H1 (cell line): ENCODE data around the gene PGLYRP2. TPM values are rescaled to one million over a fixed set of nuclear protein-coding genes. Genes with fewer than 3 reads are reported as not detected.

Experiments used
- CTCF ChIA-PET: fragments of 300-600 bp; sonication (Branson Sonifier 250); formaldehyde crosslinking; loops from one replicate; lab custom pipeline; 2021; ENCODE audit not compliant: partially characterized antibody; lab: Charles Lee
- POLR2A ChIA-PET: fragments of 300-600 bp; sonication (Branson Sonifier 250); formaldehyde crosslinking; loops from one replicate; lab custom pipeline; 2021; ENCODE audit warnings: inconsistent platforms; ENCODE audit not compliant: partially characterized antibody; lab: Charles Lee
- DNase-seq, 2 experiments: peaks; one replicate each; pipeline versions ENCODE4 v3.0.0 to v3.0.0-alpha.2; 2010 to 2022; ENCODE audit warnings: low spot score in 2 of 2, low read depth in 1 of 2, mixed read lengths in 1 of 2
- FAIRE-seq: peaks from 2 replicates; lab custom pipeline; 2011; peaks lifted over from hg19 to GRCh38; lab: Jason Lieb, UNC
- H2AFZ ChIP-seq: 2 replicates; pipeline ENCODE4 v1.8.1; 2012; ENCODE audit warnings: low read length, inconsistent platforms
- H2AK5ac ChIP-seq: 2 replicates; pipeline ENCODE4 v1.6.1; 2013; ENCODE audit warnings: low read depth, low read length
- H2BK120ac ChIP-seq: replicated peaks from 2 replicates; pipeline ENCODE3; 2013; ENCODE audit warnings: low read depth, low read length, inconsistent platforms
- H2BK12ac ChIP-seq: 2 replicates; pipeline ENCODE4 v1.6.1; 2013; ENCODE audit warnings: low read depth, low read length
- H2BK15ac ChIP-seq: 2 replicates; pipeline ENCODE4 v1.6.1; 2013; ENCODE audit warnings: low read length
- H2BK20ac ChIP-seq: 2 replicates; pipeline ENCODE4 v1.6.1; 2013; ENCODE audit warnings: low read length
- H2BK5ac ChIP-seq: 2 replicates; pipeline ENCODE4 v1.6.1; 2013; ENCODE audit warnings: low read depth, low read length
- H3K14ac ChIP-seq: 2 replicates; pipeline ENCODE4 v1.6.1; 2013; ENCODE audit warnings: inconsistent platforms; ENCODE audit not compliant: insufficient read length
- H3K18ac ChIP-seq: 2 replicates; pipeline ENCODE4 v1.6.1; 2013; ENCODE audit warnings: low read length; ENCODE audit errors: extremely low read depth
- H3K23ac ChIP-seq: 2 replicates; pipeline ENCODE4 v1.6.1; 2013; ENCODE audit warnings: inconsistent platforms; ENCODE audit not compliant: insufficient read length
- H3K23me2 ChIP-seq: 2 replicates; pipeline ENCODE4 v1.6.1; 2013; ENCODE audit warnings: low read depth, low read length
- H3K27ac ChIP-seq: 2 replicates; pipeline ENCODE4 v1.6.1; 2011; ENCODE audit warnings: low read depth, low read length, inconsistent platforms
- H3K27me3 ChIP-seq, 4 experiments: replicated peaks in 1 of 4; 1 replicate in 1 of 4; 2 replicates in 3 of 4; pipeline versions ENCODE4 v1.6.1 to v1.8.1; 2011 to 2013; ENCODE audit warnings: low read length in 3 of 4, mild to moderate bottlenecking in 3 of 4, inconsistent platforms in 2 of 4, mixed read lengths in 2 of 4, moderate library complexity in 1 of 4; ENCODE audit not compliant: control insufficient read depth in 3 of 4, insufficient read depth in 3 of 4; ENCODE audit errors: extremely low read depth in 1 of 4
- H3K36me3 ChIP-seq, 4 experiments: 2 replicates each; pipeline versions ENCODE4 v1.6.1 to v1.8.1; 2011 to 2013; ENCODE audit warnings: mild to moderate bottlenecking in 4 of 4, low read length in 3 of 4, moderate library complexity in 2 of 4, control low read depth in 1 of 4, inconsistent platforms in 1 of 4; ENCODE audit not compliant: insufficient read depth in 4 of 4, control insufficient read depth in 2 of 4
- H3K4ac ChIP-seq: replicated peaks from 2 replicates; pipeline ENCODE3; 2013; ENCODE audit warnings: low read length, low read depth, mixed read lengths, inconsistent platforms; ENCODE audit not compliant: insufficient read length
- H3K4me1 ChIP-seq, 4 experiments: replicated peaks in 1 of 4; 1 replicate in 1 of 4; 2 replicates in 3 of 4; pipeline versions ENCODE4 v1.6.1 to v1.8.1; 2011 to 2013; ENCODE audit warnings: low read length in 3 of 4, inconsistent platforms in 2 of 4, mixed read lengths in 1 of 4; ENCODE audit not compliant: insufficient read depth in 4 of 4, control insufficient read depth in 3 of 4
- H3K4me2 ChIP-seq, 2 experiments: 2 replicates each; pipeline versions ENCODE4 v1.6.1 to v1.8.1; 2011 to 2013; ENCODE audit warnings: low read depth in 2 of 2, low read length in 2 of 2, control low read depth in 1 of 2, inconsistent platforms in 1 of 2, mild to moderate bottlenecking in 1 of 2; ENCODE audit not compliant: insufficient read depth in 1 of 2
- H3K4me3 ChIP-seq, 4 experiments: fragments of 200-600, 300-600 bp in 1 of 4; sonication (generic), shearing (Covaris generic), sonication (Bioruptor Twin) in 1 of 4; 2 replicates each; pipeline versions ENCODE4 v1.5.1 to v1.8.1; 2011 to 2016; ENCODE audit warnings: low read length in 4 of 4, low read depth in 3 of 4, control low read depth in 2 of 4, inconsistent platforms in 2 of 4, mild to moderate bottlenecking in 2 of 4, mixed read lengths in 1 of 4, moderate library complexity in 1 of 4; ENCODE audit not compliant: insufficient read depth in 2 of 4; ENCODE audit errors: extremely low read depth in 1 of 4
- H3K56ac ChIP-seq: replicated peaks from 2 replicates; pipeline ENCODE3; 2013; ENCODE audit warnings: low read depth, mild to moderate bottlenecking, mixed read lengths, low read length, inconsistent platforms; ENCODE audit not compliant: insufficient read length
- H3K79me1 ChIP-seq: 2 replicates; pipeline ENCODE4 v1.6.1; 2013; ENCODE audit warnings: low read depth, low read length, control low read depth
- H3K79me2 ChIP-seq, 2 experiments: 2 replicates each; pipeline versions ENCODE4 v1.6.1 to v1.8.1; 2012 to 2013; ENCODE audit warnings: low read length in 2 of 2, mild to moderate bottlenecking in 2 of 2, inconsistent platforms in 1 of 2; ENCODE audit not compliant: insufficient read depth in 2 of 2, control insufficient read depth in 1 of 2
- H3K9ac ChIP-seq, 4 experiments: replicated peaks in 1 of 4; 1 replicate in 1 of 4; 2 replicates in 3 of 4; pipeline versions ENCODE4 v1.6.1 to v1.8.1; 2011 to 2013; ENCODE audit warnings: low read depth in 3 of 4, low read length in 3 of 4, control low read depth in 2 of 4, mild to moderate bottlenecking in 2 of 4, moderate library complexity in 2 of 4, inconsistent platforms in 1 of 4; ENCODE audit errors: extremely low read depth in 1 of 4
- H3K9me3 ChIP-seq, 2 experiments: 2 replicates each; pipeline versions ENCODE4 v1.6.1 to v1.8.1; 2012 to 2013; ENCODE audit warnings: mild to moderate bottlenecking in 2 of 2, moderate library complexity in 2 of 2, control low read depth in 1 of 2, inconsistent platforms in 1 of 2, low read depth in 1 of 2, low read length in 1 of 2, mixed read lengths in 1 of 2; ENCODE audit not compliant: insufficient read depth in 2 of 2
- H4K20me1 ChIP-seq, 2 experiments: replicated peaks in 1 of 2; 2 replicates each; pipeline versions ENCODE3 to v1.8.1; 2011 to 2013; ENCODE audit warnings: inconsistent platforms in 2 of 2, low read length in 2 of 2, mild to moderate bottlenecking in 1 of 2; ENCODE audit not compliant: insufficient read depth in 2 of 2, control insufficient read depth in 1 of 2
- H4K5ac ChIP-seq: 2 replicates; pipeline ENCODE4 v1.6.1; 2013; ENCODE audit warnings: low read length, low read depth, mixed read lengths, inconsistent platforms; ENCODE audit not compliant: insufficient read length
- H4K8ac ChIP-seq: 2 replicates; pipeline ENCODE4 v1.8.0; 2013; ENCODE audit warnings: mild to moderate bottlenecking, moderate library complexity, low read length, inconsistent platforms; ENCODE audit not compliant: insufficient read depth; ENCODE audit errors: extremely low read depth
- H4K91ac ChIP-seq: replicated peaks from 2 replicates; pipeline ENCODE3; 2013; ENCODE audit warnings: low read length, mixed read lengths, inconsistent platforms; ENCODE audit not compliant: insufficient read length
- CTBP2 ChIP-seq: IDR thresholded peaks from 2 replicates; pipeline ENCODE4 v1.7.0; 2011; ENCODE audit warnings: borderline replicate concordance, mild to moderate bottlenecking, moderate library complexity, mixed read lengths, low read length; ENCODE audit not compliant: insufficient read depth, insufficient read length
- SP4 ChIP-seq: IDR thresholded peaks from 2 replicates; pipeline ENCODE4 v1.6.1; 2012; ENCODE audit warnings: low read length, inconsistent platforms
- SRF ChIP-seq: IDR thresholded peaks from 2 replicates; pipeline ENCODE4 v1.6.1; 2011; ENCODE audit warnings: mild to moderate bottlenecking, low read depth, low read length, moderate library complexity
- TBP ChIP-seq: IDR thresholded peaks from 2 replicates; pipeline ENCODE4 v1.6.1; 2011; ENCODE audit warnings: low read depth, low read length, improper control_type of control experiment
- WGBS, 2 experiments: shearing (Covaris generic) in 1 of 2; methylation state at CpG; one replicate each; pipeline versions ENCODE4 v1.1.6 to v1.1.7; 2013 to 2015; ENCODE audit warnings: low lambda C conversion rate in 2 of 2, mixed read lengths in 2 of 2, inconsistent platforms in 1 of 2, low coverage in 1 of 2, missing lambda C conversion rate in 1 of 2; ENCODE audit not compliant: insufficient replicate concordance in 2 of 2, insufficient coverage in 1 of 2, insufficient read length in 1 of 2; ENCODE audit errors: extremely low coverage in 1 of 2, missing lambda C conversion rate in 1 of 2; 5-methylcytosine and 5-hydroxymethylcytosine counted together
- polyA plus RNA-seq, 7 experiments: library from polyadenylated mRNA; depleted of rRNA in 3 of 7; stranded (reverse) in 5 of 7; unstranded in 2 of 7; fragments of >200 nt in 5 of 7; fragments of 200-250 nt in 2 of 7; gene quantifications; 1 replicate in 5 of 7; 2 replicates in 1 of 7; 4 replicates in 1 of 7; pipeline versions ENCODE4 v1.2.1 to v1.2.3, GENCODE V29; 2011 to 2013; ENCODE audit warnings: missing spikeins in 2 of 7, mixed read lengths in 2 of 7
- total RNA-seq: library from RNA; stranded (reverse); fragmentation: NEBNext Ultra II Directional; extraction: Animal tissue kit (Norgen Biotek cat#: 25700); gene quantifications from 2 replicates; pipeline ENCODE4 v1.2.1, GENCODE V29; 2021
- TF ChIP-seq, protein P1 (sequence below), 3 experiments: IDR thresholded peaks; 1 replicate in 2 of 3; 2 replicates in 1 of 3; pipeline versions ENCODE4 v1.5.1 to v1.6.1; 2011; ENCODE audit warnings: low read length in 3 of 3, mild to moderate bottlenecking in 3 of 3, inconsistent platforms in 2 of 3, low read depth in 1 of 3, moderate library complexity in 1 of 3; ENCODE audit not compliant: insufficient read depth in 1 of 3; ENCODE audit errors: control extremely low read depth in 1 of 3

The PGLYRP2 gene
- total and polyA plus RNA-seq, 2 of the 8 experiments (the other 6 are each of a cell fraction or from before 2014, with no cell fraction given), result not detected

DNA sequence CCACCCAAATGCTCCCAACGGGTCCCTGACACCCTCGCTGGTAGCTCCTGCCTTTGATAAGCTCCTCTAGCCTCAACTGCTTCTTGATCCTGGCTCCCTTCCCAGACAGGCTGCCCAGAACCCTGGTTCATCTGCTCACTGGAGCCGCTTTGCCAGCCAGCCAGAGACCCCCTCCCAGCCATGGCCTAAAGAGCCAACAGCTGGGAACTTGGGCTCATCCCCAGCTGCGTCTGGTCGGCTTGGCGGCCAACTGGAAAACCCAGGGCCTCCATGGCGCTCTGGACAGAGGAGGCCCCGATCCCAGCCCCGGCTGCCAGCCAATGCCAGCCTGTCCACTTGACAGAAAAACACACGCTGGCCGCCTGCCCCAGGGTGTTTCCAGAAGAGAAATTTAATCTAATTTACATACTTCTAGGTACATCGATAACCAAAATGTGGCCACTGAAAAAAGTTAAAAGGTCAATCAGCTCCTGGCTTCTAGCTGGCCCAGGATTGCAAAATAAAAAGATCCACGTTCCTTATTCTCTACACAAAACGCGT is 57.5 kb downstream of the PGLYRP2 start:
- H3K23me2 ChIP-seq, result peaks cover 4% of the 10 kb centered on the region; the same call in 1 of the 2 replicates
- no peak overlapping the region for H4K91ac ChIP-seq
- H2AK5ac ChIP-seq, result no peak overlapping the region
- H4K20me1 ChIP-seq, result peaks cover 2 to 10% of the 10 kb centered on the region in 2 experiments
- no peak overlapping the region for H2BK15ac ChIP-seq
- H3K23ac ChIP-seq, result no peak overlapping the region
- WGBS, 2 experiments, result 93% methylated on average over 15 of the region's 15 CpGs; no CpG with 5 or more reads in 1 of the 2 experiments
- no peak overlapping the region for H3K4ac ChIP-seq
- no peak overlapping the region for H2BK120ac ChIP-seq
- DNase-seq (no peak), FAIRE-seq (no peak)
- no peak overlapping the region for H3K18ac ChIP-seq
- no peak overlapping the region for H4K5ac ChIP-seq
- H3K9me3 ChIP-seq, result peaks cover 3 to 4% of the 10 kb centered on the region in 2 experiments; a peak in 1 of 4 replicates
- peaks cover 0 to 4% (median 3%) of the 10 kb centered on the region in 4 experiments; a peak in 5 of 7 replicates for H3K4me1 ChIP-seq
- no peak overlapping the region for H2AFZ ChIP-seq
- no peak overlapping the region; a peak in 1 of 7 replicates for H3K9ac ChIP-seq
- H2BK5ac ChIP-seq, result no peak overlapping the region
- no peak overlapping the region for H2BK12ac ChIP-seq
- TF ChIP-seq SP4 (no peak), CTBP2 (no peak), TBP (no peak), SRF (no peak)
- TF ChIP-seq, protein P1, sequence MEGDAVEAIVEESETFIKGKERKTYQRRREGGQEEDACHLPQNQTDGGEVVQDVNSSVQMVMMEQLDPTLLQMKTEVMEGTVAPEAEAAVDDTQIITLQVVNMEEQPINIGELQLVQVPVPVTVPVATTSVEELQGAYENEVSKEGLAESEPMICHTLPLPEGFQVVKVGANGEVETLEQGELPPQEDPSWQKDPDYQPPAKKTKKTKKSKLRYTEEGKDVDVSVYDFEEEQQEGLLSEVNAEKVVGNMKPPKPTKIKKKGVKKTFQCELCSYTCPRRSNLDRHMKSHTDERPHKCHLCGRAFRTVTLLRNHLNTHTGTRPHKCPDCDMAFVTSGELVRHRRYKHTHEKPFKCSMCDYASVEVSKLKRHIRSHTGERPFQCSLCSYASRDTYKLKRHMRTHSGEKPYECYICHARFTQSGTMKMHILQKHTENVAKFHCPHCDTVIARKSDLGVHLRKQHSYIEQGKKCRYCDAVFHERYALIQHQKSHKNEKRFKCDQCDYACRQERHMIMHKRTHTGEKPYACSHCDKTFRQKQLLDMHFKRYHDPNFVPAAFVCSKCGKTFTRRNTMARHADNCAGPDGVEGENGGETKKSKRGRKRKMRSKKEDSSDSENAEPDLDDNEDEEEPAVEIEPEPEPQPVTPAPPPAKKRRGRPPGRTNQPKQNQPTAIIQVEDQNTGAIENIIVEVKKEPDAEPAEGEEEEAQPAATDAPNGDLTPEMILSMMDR (IDR thresholded peaks at IDR 0.05; ENCODE audit: control extremely low read depth in 1 of 3, insufficient read depth in 1 of 3, low read depth in 1 of 3, low read length in 3 of 3), result no peak
- no peak overlapping the region for H2BK20ac ChIP-seq
- H3K14ac ChIP-seq, result no peak overlapping the region
- no peak overlapping the region for H3K4me2 ChIP-seq
- CTCF ChIA-PET, result interaction anchor here (0.9 to 5.1 kb wide), 7 partner anchors 8 to 134 kb away, joined by 3 to 48 read pairs (median 18); no protein-coding TSS in a partner anchor
- no peaks in the 10 kb centered on the region for H3K27me3 ChIP-seq
- H3K56ac ChIP-seq, result no peak overlapping the region
- H3K36me3 ChIP-seq, result peaks cover 2 to 38% (median 22%) of the 10 kb centered on the region in 4 experiments; a peak in 6 of 8 replicates
- peaks cover 15 to 20% of the 10 kb centered on the region in 2 experiments for H3K79me2 ChIP-seq
- H3K79me1 ChIP-seq, result peaks cover 2% of the 10 kb centered on the region; the same call in 1 of the 2 replicates
- H3K27ac ChIP-seq, result no peak overlapping the region
- POLR2A ChIA-PET, result interaction anchor here (1.0 to 6.1 kb wide), 5 partner anchors 8 to 44 kb away, joined by 3 to 71 read pairs (median 4); partner anchors contain the start of gene AKAP8
- no peak overlapping the region for H4K8ac ChIP-seq
- H3K4me3 ChIP-seq, result no peak overlapping the region
